Astrocyte (in vitro differentiated cells and primary cell): ENCODE results near the gene SYNM.

Source experiments
- CTCF ChIP-seq: IDR thresholded peaks from 2 replicates; pipeline ENCODE4 v1.5.1; 2011; ENCODE audit warnings: low read depth, mild to moderate bottlenecking, inconsistent platforms, low read length, moderate library complexity; ENCODE audit not compliant: insufficient read depth
- EZH2 ChIP-seq: IDR thresholded peaks from 2 replicates; pipeline ENCODE4 v1.6.1; 2012; ENCODE audit warnings: mild to moderate bottlenecking, low read length, inconsistent platforms; ENCODE audit not compliant: insufficient read depth

- TF ChIP-seq CTCF (no peak), EZH2 (no peak)
Measured at GRCh38 chr15:99086327-99086667, 18.6 kb upstream of the SYNM start.
